Fibroblast of the aortic adventitia (primary cell): ENCODE results near the gene SRSF1. TPM values are rescaled to one million over a fixed set of nuclear protein-coding genes. Genes with fewer than 3 reads are reported as not detected.

Experiments
- DNase-seq: peaks from one replicate; pipeline ENCODE4 v3.0.0-alpha.2; 2010; ENCODE audit warnings: low read depth
- H3K4me3 ChIP-seq: 2 replicates; pipeline ENCODE4 v1.5.1; 2011; ENCODE audit warnings: low read depth, mild to moderate bottlenecking, control low read depth, low read length, moderate library complexity
- total RNA-seq: library from RNA; depleted of rRNA; stranded (reverse); fragments of >200 nt; gene quantifications from 2 replicates; pipeline ENCODE4 v1.2.3, GENCODE V29; 2012; ENCODE audit warnings: low replicate concordance
- TF ChIP-seq, protein P1 (sequence below): IDR thresholded peaks from 2 replicates; pipeline ENCODE4 v1.5.1; 2011; ENCODE audit warnings: mild to moderate bottlenecking, low read length, control low read depth, inconsistent platforms; ENCODE audit not compliant: insufficient read depth

SRSF1 gene
- total RNA-seq, 1 donor, result 330 TPM

DNA sequence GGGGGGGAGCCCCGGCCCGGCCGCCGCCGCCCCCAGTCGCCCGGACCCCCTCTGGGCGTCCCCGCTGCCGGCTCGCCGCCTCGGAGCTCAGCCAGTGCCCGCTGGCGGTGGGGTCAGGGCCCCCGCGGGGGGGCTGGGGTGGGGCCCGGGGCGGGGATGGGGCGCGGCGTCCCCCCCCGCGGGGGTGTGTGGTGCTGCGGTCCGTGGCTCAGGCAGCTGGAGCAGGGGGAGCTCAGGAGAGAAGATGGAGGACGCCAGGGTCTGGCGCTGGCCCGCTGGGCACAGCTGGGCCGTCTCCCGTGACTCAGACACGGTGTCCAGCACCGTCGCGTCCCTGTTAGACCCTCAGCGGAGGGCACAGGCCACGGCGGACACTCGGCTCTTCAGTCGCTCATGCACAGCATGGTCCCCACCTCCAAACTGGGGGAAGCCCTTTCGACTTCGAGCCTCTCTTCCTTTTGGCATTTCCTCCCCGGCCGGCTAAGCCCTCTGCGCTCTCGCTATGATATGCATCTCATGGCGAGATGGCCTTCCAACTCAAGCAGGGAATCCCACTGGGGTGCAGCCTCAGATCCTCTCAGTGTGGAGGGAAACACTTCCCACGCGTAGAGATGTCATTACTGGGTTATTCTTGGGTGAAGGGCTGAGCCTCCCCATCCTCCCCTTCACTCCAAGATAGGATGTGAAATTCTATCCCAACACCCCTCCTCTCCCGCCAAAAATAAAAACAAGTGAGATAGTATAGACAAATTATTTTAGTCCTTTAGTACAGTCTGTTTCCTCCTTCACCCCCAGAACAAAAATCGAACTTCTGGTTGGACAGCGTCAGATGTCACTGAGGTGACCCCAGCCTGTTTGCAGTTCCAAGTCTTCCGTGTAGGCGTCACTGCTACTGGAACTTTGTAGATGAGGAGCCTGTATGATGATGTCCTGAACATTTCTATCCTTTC is 18.5 kb downstream of the SRSF1 start:
- TF ChIP-seq, protein P1, sequence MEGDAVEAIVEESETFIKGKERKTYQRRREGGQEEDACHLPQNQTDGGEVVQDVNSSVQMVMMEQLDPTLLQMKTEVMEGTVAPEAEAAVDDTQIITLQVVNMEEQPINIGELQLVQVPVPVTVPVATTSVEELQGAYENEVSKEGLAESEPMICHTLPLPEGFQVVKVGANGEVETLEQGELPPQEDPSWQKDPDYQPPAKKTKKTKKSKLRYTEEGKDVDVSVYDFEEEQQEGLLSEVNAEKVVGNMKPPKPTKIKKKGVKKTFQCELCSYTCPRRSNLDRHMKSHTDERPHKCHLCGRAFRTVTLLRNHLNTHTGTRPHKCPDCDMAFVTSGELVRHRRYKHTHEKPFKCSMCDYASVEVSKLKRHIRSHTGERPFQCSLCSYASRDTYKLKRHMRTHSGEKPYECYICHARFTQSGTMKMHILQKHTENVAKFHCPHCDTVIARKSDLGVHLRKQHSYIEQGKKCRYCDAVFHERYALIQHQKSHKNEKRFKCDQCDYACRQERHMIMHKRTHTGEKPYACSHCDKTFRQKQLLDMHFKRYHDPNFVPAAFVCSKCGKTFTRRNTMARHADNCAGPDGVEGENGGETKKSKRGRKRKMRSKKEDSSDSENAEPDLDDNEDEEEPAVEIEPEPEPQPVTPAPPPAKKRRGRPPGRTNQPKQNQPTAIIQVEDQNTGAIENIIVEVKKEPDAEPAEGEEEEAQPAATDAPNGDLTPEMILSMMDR, result no peak
- peak overlapping the region; percentile 82 for H3K4me3 ChIP-seq
- peak; percentile 59 for DNase-seq

DNA sequence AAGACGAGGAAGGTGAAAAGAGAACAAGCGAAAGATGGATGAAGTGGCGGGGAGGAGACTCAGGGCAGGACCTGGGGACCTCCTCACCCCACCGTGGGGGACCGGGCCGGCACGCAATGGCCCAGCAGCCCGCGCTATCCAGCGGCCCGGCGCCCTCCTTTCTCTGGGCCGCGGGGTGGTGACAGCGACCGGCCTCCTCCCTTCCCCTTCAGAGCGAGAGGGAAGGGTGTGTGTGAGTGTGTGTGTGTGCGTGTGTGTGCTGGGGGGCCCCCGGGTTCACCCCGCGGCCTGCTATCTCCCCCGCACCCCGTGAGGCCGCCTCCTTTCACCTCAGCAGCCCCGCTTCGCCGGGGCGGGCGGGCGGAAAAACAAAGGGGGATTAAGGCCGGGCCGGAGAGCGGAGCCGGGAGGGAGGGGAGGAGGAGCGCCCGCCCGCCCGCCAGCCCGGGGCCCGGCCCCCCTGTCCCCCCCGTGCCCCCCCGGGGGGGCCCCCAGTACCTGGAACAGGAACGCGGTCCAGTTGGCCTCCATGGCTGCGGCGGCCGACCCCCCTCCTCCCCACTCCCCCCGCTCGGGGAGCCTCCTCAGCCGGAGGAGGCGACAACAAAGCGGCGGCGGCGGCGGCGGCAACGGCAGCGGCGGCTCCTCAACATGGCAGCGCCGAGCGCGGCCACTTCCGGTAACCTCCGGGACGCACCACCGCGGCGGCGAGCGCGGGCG is 19.3 kb downstream of the SRSF1 start, which contains the start of gene VEZF1:
Gene VEZF1 (minus strand): TSS at position 674 of the 720 bp plus-strand sequence. CDS start 143 bp downstream, at position 531.
- TF ChIP-seq, protein P1, result no peak
- H3K4me3 ChIP-seq, result peak within 1 kb of the TSS; percentile 82
- DNase-seq, result peak; percentile 44

DNA sequence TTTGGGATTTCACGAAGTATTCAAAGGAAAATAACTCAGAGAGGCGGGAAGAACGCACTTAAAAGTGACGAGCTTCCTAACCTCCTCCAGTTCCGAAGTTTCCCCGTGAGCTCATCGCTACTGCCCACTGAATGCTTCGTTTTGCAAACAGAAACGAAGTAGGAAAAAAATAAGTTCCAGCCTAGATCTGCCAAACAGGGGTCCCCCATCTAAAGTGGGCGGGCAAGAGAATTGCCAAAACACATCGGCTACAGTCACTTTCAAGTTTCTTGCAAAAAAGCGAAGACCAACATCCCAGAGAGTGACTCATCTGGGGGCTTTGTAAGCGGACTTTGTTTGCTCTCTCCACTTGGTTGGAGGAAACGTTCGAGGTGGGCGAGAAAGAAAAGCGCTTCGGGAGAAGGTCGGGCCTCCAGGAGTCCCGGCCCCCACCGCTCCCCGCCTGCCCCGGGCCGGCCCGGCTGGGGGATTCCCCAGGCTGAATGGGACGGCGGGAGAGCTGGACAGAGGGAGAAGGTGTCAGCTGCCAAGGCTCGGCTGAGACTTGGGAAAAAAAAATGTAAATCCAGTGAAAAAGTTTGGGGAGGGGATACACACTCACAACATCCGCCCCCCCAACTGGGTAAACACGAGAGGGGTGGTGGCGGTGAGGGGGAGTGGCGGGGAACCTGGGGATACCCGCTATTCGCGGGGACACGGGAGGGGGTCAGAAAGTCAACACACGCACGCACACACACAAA is 20.0 kb downstream of the SRSF1 start:
- peak; percentile 75 for DNase-seq
- H3K4me3 ChIP-seq, result peak overlapping the region; percentile 82
- TF ChIP-seq, protein P1, result no peak

DNA sequence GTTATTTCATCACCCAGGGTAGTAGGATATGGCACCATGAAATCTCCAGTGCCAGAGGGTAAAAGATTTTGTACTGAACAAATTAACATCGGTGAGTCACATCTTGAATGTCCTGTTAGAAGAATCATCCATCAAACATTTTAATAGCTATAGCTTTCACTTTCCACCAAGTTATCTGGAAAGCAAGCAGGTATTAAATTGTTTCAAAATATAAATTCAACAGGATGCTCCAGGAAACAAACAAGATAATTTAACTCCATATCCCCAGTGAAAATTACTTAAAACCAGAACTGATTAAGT is 21.4 kb downstream of the SRSF1 start:
- H3K4me3 ChIP-seq, result peak overlapping the region; percentile 49
- TF ChIP-seq, protein P1, result no peak
- peak; percentile 59 for DNase-seq

DNA sequence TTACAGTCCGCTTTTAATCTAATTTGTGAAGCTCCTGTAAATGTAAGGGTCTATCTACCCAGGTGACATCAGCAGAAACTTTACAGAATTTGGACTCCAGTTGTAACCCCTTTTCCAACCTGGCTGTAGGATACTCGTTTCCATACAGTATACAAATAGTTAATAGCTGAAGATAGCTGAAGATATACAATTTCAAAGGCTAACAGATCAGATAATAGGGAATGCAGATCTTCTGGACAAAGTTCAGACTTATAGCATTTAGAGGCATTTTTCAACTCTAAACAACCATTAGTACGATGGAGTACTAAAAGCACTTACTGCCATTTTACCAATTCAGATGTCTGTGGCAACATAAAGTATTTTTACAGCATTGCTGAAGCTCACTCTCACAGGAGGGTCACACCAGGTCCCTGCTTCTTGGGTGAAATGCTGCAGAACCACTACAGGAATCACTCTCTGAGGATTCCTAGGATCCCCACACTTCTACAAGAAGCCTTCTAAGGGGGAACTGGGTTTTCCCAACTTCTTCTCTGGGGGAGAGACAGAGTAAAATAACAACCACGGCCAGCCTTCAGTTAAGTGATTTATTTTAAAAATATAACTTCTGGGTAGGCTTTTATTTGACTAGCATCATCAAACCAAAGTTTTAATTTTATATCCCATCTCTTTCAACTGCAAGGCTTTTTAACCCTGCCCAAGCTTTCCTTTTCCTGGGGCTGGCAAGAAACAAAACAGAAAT is 21.9 kb downstream of the SRSF1 start:
- TF ChIP-seq, protein P1, result no peak
- peak overlapping the region; percentile 49 for H3K4me3 ChIP-seq
- no peak for DNase-seq

DNA sequence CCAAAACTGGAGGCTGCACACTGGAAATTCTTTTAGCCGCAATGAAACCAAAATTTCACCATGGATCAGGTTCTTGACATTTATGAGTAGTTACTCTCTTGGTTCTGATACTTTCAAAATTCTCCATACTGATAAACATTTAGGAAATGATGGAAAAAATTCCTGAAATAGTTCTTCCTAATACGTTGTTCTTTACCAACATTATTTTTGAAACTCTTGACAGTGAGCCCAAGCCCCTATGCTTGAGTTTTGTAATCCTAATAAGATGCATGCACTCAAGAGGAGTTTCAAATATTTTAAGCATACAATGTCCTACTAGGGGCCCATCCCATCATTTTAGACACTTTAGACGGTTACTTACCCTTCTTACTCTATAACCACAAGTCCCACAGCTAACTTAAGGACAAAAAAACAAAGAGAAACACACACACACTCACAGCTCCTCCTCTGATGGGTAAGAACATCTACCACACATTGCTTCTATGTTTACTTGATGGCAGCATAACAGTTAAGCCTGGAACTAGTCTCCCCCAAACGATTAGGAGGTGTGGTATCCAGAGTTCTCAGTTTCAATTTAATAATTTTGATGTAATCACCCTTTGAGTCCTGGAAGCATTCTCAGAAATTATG is 22.7 kb downstream of the SRSF1 start:
- no peak overlapping the region for H3K4me3 ChIP-seq
- TF ChIP-seq, protein P1, result no peak
- DNase-seq, result peak; percentile 65
